Panc1 (cell line): ENCODE results near the gene IL34. TPM values are rescaled to one million over a fixed set of nuclear protein-coding genes. Genes with fewer than 3 reads are reported as not detected.

ENCODE experiments used
- ATAC-seq: fragments of 200-7000 bp; cut with Tn5 transposase; 2 replicates; pipeline ENCODE4 v1.9.1; 2020; ENCODE audit warnings: mild to moderate bottlenecking, moderate library complexity
- BruUV-seq: library from RNA; stranded (reverse); fragments of 400-500 nt; replicated peaks from 2 replicates; lab custom pipeline; 2021; lab: Mats Ljungman, UMichigan
- CTCF ChIA-PET: fragments of 300-600 bp; sonication (Branson Sonifier 250); formaldehyde crosslinking; loops from one replicate; lab custom pipeline; 2022; ENCODE audit warnings: antibody characterized with exemption; lab: Charles Lee
- POLR2A ChIA-PET: fragments of 300-600 bp; sonication (Branson Sonifier 250); formaldehyde crosslinking; loops from one replicate; lab custom pipeline; 2022; ENCODE audit warnings: antibody characterized with exemption; lab: Charles Lee
- DNase-seq: peaks from one replicate; pipeline ENCODE4 v3.0.0-alpha.2; 2010; ENCODE audit warnings: low read depth, low spot score
- H3K27ac ChIP-seq: 2 replicates; pipeline ENCODE4 v1.5.1; 2011; ENCODE audit warnings: mild to moderate bottlenecking, low read length, inconsistent platforms
- H3K27me3 ChIP-seq: fragments of 200-500 bp; sonication (Bioruptor generic); 2 replicates; pipeline ENCODE4 v1.6.0; 2014; ENCODE audit warnings: low read length, inconsistent platforms; ENCODE audit not compliant: control insufficient read depth, insufficient read depth
- H3K36me3 ChIP-seq: fragments of 200-500 bp; sonication (Bioruptor generic); 2 replicates; pipeline ENCODE4 v1.5.1; 2014; ENCODE audit warnings: inconsistent platforms, mild to moderate bottlenecking, low read length, moderate library complexity; ENCODE audit not compliant: control insufficient read depth, insufficient read depth
- H3K4me1 ChIP-seq: 2 replicates; pipeline ENCODE4 v1.5.1; 2011; ENCODE audit warnings: inconsistent platforms, mild to moderate bottlenecking, low read length, moderate library complexity; ENCODE audit not compliant: control insufficient read depth, insufficient read depth
- H3K4me3 ChIP-seq, 2 experiments: 2 replicates each; pipeline ENCODE4 v1.5.1; 2011 to 2012; ENCODE audit warnings: low read depth in 2 of 2, low read length in 2 of 2, mild to moderate bottlenecking in 2 of 2, inconsistent platforms in 1 of 2, moderate library complexity in 1 of 2
- H3K9me3 ChIP-seq: fragments of 200-500 bp; sonication (Bioruptor generic); 2 replicates; pipeline ENCODE4 v1.5.1; 2014; ENCODE audit warnings: low read depth, mild to moderate bottlenecking, inconsistent platforms, low read length, moderate library complexity; ENCODE audit not compliant: control insufficient read depth, insufficient read depth
- CTCF ChIP-seq: fragments of 450-650 bp; IDR thresholded peaks from 2 replicates; pipeline ENCODE4 v1.5.1; 2017; ENCODE audit warnings: mild to moderate bottlenecking
- POLR2AphosphoS5 ChIP-seq: IDR thresholded peaks from 2 replicates; pipeline ENCODE4 v1.6.1; 2012; ENCODE audit warnings: mild to moderate bottlenecking, low read depth, low read length, moderate library complexity
- REST ChIP-seq, 2 experiments: IDR thresholded peaks; 2 replicates each; pipeline ENCODE4 v1.6.1; 2011 to 2012; ENCODE audit warnings: low read depth in 2 of 2, control low read depth in 1 of 2, low read length in 1 of 2, mild to moderate bottlenecking in 1 of 2, moderate library complexity in 1 of 2; ENCODE audit not compliant: insufficient read depth in 1 of 2
- SIN3A ChIP-seq: IDR thresholded peaks from 2 replicates; pipeline ENCODE4 v1.6.1; 2012; ENCODE audit warnings: low read depth, mild to moderate bottlenecking, low read length, moderate library complexity, borderline replicate concordance; ENCODE audit not compliant: insufficient read depth
- TCF7L2 ChIP-seq: IDR thresholded peaks from 2 replicates; pipeline ENCODE4 v1.6.1; 2011; ENCODE audit warnings: mild to moderate bottlenecking, low read depth, low read length, inconsistent platforms
- in situ Hi-C: cut with HindIII; loops from 2 replicates; pipeline ENCODE4 v1.10.0; 2016; ENCODE audit warnings: low sequenced_read_pairs, low pct_unique_long_range_greater_than_20kb
- intact Hi-C: fragments of 100-400 bp; cut with micrococcal nuclease; formaldehyde crosslinking; loops from one replicate; pipeline ENCODE4 v1.10.0; 2022; ENCODE audit not compliant: unreplicated experiment
- total RNA-seq: library from RNA; stranded (reverse); gene quantifications from one replicate; pipeline ENCODE4 v1.2.1, GENCODE V29; 2021; ENCODE audit not compliant: unreplicated experiment

The IL34 gene
- total RNA-seq, 1 experiment from 2014 or later: 5.8 TPM

GRCh38 chr16:70665113-70665694 is 18.8 kb downstream of the IL34 start:
- Histone ChIP-seq H3K4me3 (no peak overlapping the region), H3K9me3 (no peaks in the 10 kb centered on the region), H3K36me3 (no peaks in the 10 kb centered on the region; the same call in 1 of the 2 replicates), H3K4me1 (no peaks in the 10 kb centered on the region), H3K27me3 (no peaks in the 10 kb centered on the region), H3K27ac (no peak overlapping the region)
- no peak for DNase-seq
- no TSS peak for BruUV-seq
- ChIA-PET POLR2A (no interaction called here), CTCF (no interaction called here)
- in situ Hi-C loops: no loop called here
- no peak for ATAC-seq
- intact Hi-C loops: no loop called here
- no peak for TF ChIP-seq SIN3A
- TF ChIP-seq POLR2AphosphoS5: no peak
- TF ChIP-seq CTCF: no peak
- no peak for TF ChIP-seq TCF7L2
- TF ChIP-seq REST (IDR thresholded peaks at IDR 0.05; ENCODE audit: insufficient read depth in 1 of 2, low read depth in 2 of 2, low read length in 1 of 2): no peak

- Histone ChIP-seq H3K4me1 (no peaks in the 10 kb centered on the region), H3K36me3 (no peaks in the 10 kb centered on the region; the same call in 1 of the 2 replicates), H3K27me3 (no peaks in the 10 kb centered on the region), H3K4me3 (no peak overlapping the region), H3K9me3 (no peaks in the 10 kb centered on the region), H3K27ac (no peak overlapping the region)
- ChIA-PET CTCF (no interaction called here), POLR2A (no interaction called here)
- no peak for DNase-seq
- no peak for TF ChIP-seq SIN3A
- no peak for TF ChIP-seq POLR2AphosphoS5
- TF ChIP-seq TCF7L2: no peak
- no peak for TF ChIP-seq CTCF
- no peak for TF ChIP-seq REST (IDR thresholded peaks at IDR 0.05; ENCODE audit: insufficient read depth in 1 of 2, low read depth in 2 of 2, low read length in 1 of 2)
- no peak for ATAC-seq
- in situ Hi-C loops (no loop called here), intact Hi-C loops (no loop called here)
- no TSS peak for BruUV-seq
Measured at GRCh38 chr16:70665806-70666735, 19.7 kb downstream of the IL34 start.
